ENCODE data around the gene UBE2G2.

GRCh38 chr21:44724926-44725325 lies 76.7 kb downstream of the UBE2G2 start:
- TF ChIP-seq CTCF (IDR thresholded peaks at IDR 0.05; ENCODE audit: insufficient read depth, low read length) (no peak), POLR2AphosphoS5 (IDR thresholded peaks at IDR 0.05; ENCODE audit: low read depth) (no peak), GABPA (IDR thresholded peaks at IDR 0.05; ENCODE audit: low read depth) (no peak)
- TF ChIP-seq, protein P1, sequence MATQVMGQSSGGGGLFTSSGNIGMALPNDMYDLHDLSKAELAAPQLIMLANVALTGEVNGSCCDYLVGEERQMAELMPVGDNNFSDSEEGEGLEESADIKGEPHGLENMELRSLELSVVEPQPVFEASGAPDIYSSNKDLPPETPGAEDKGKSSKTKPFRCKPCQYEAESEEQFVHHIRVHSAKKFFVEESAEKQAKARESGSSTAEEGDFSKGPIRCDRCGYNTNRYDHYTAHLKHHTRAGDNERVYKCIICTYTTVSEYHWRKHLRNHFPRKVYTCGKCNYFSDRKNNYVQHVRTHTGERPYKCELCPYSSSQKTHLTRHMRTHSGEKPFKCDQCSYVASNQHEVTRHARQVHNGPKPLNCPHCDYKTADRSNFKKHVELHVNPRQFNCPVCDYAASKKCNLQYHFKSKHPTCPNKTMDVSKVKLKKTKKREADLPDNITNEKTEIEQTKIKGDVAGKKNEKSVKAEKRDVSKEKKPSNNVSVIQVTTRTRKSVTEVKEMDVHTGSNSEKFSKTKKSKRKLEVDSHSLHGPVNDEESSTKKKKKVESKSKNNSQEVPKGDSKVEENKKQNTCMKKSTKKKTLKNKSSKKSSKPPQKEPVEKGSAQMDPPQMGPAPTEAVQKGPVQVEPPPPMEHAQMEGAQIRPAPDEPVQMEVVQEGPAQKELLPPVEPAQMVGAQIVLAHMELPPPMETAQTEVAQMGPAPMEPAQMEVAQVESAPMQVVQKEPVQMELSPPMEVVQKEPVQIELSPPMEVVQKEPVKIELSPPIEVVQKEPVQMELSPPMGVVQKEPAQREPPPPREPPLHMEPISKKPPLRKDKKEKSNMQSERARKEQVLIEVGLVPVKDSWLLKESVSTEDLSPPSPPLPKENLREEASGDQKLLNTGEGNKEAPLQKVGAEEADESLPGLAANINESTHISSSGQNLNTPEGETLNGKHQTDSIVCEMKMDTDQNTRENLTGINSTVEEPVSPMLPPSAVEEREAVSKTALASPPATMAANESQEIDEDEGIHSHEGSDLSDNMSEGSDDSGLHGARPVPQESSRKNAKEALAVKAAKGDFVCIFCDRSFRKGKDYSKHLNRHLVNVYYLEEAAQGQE (IDR thresholded peaks at IDR 0.05; ENCODE audit: insufficient replicate concordance, low read depth): no peak
